ENCODE data around the gene RGS11. TPM values are rescaled to one million over a fixed set of nuclear protein-coding genes. Genes with fewer than 3 reads are reported as not detected.

Gene RGS11
- total and polyA plus RNA-seq, 9 of the 15 experiments (the other 6 are each of a cell fraction or from before 2014, with no cell fraction given), result not detected

- TF ChIP-seq ATF3 (IDR thresholded peaks at IDR 0.05) (no peak), ATF3 (CRISPR knock-in tag; conservative IDR thresholded peaks at IDR 0.05) (no peak), POLR2G (IDR thresholded peaks at IDR 0.05; ENCODE audit: low read depth, low read length) (peak; percentile 92), SIN3B (IDR thresholded peaks at IDR 0.05; ENCODE audit: low read depth) (peak; percentile 66), POLR2A (conservative IDR thresholded peaks at IDR 0.05) (peak; percentile 84), JUND (IDR thresholded peaks at IDR 0.05; ENCODE audit: borderline replicate concordance, low read depth, low read length) (peak; percentile 41; the same call in 1 of the 2 replicates), JUND (tag; IDR thresholded peaks at IDR 0.05; ENCODE audit: borderline replicate concordance, low read depth, low read length) (no peak; the same call in 2 of the 3 replicates), CREM (IDR thresholded peaks at IDR 0.05; ENCODE audit: low read depth) (peak; percentile 94), ZNF445 (CRISPR knock-in tag; IDR thresholded peaks at IDR 0.05; ENCODE audit: low read depth) (no peak), ILF3 (IDR thresholded peaks at IDR 0.05; ENCODE audit: borderline replicate concordance) (peak; percentile 82; the same call in 1 of the 2 replicates), SMAD3 (CRISPR knock-in tag; conservative IDR thresholded peaks at IDR 0.05) (no peak), ZNF766 (CRISPR knock-in tag; conservative IDR thresholded peaks at IDR 0.05) (peak; percentile 46; the same call in 1 of the 2 replicates), POLR2AphosphoS5 (IDR thresholded peaks at IDR 0.05; ENCODE audit: control insufficient read depth, insufficient read depth, low read depth, low read length) (peak; percentile 69; the same call in 1 of the 2 replicates), ZNF133 (CRISPR knock-in tag; IDR thresholded peaks at IDR 0.05) (no peak), CBFA2T2 (conservative IDR thresholded peaks at IDR 0.05) (no peak), ZNF589 (CRISPR knock-in tag; IDR thresholded peaks at IDR 0.05; ENCODE audit: low read depth) (no peak), MNT (conservative IDR thresholded peaks at IDR 0.05) (peak; percentile 72 to 89), NFIX (CRISPR knock-in tag; IDR thresholded peaks at IDR 0.05; ENCODE audit: low read depth) (no peak), ZNF23 (CRISPR knock-in tag; IDR thresholded peaks at IDR 0.05) (no peak), NKRF (IDR thresholded peaks at IDR 0.05; ENCODE audit: borderline replicate concordance) (peak; percentile 96), MED1 (CRISPR knock-in tag; IDR thresholded peaks at IDR 0.05; ENCODE audit: borderline replicate concordance) (no peak), ZC3H4 (CRISPR knock-in tag; IDR thresholded peaks at IDR 0.05; ENCODE audit: borderline replicate concordance) (peak; percentile 96), TGIF2 (CRISPR knock-in tag; IDR thresholded peaks at IDR 0.05) (no peak), ZC3H8 (IDR thresholded peaks at IDR 0.05) (no peak)
These were observed 41.1 kb downstream of the RGS11 start, which contains the start of gene FAM234A (continued) for GRCh38 chr16:234468-235305.
